ENCODE results near the gene KIF19. TPM values are rescaled to one million over a fixed set of nuclear protein-coding genes. Genes with fewer than 3 reads are reported as not detected.

Gene KIF19
- total and polyA plus RNA-seq, 2 donors (not counting 1 experiment from before 2014, with no cell fraction given): not detected

DNA sequence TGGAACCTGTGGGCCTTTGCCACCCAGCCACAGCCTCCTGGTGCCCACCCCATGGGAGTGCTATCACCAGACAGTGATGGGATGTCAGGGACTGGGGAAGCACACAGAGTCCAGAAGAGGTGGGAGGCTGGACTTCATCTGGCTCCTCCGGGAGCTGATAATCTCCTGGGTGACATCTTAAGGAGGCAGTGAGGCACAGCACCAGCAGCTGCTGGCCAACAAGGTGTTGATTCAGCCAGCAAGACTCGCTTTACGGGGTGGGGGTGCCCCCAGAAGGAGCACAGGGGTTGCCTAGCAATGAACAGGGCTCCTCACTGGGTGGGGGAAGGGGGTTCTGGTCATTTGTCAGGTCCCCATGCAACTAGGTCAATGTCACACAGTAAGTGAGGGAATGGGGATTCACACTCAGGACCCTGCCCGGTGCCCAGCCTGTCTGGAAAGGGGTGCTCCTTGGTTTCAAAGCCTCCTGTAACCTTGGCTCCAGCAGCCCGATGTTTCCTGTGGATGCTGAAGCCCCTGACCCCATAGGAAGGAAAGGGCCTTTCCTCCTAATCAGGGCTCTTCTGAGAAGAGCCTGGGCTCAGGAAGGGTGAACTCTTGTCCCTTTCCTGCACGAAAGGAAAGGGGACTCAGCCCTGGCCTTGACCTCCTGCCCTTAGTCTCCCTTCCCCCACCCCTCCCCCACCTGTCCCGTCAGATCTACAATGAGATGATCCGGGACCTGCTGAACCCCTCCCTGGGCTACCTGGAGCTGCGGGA is 17.7 kb downstream of the KIF19 start:
- H3K9me3 Mint-ChIP-seq (ENCODE audit: insufficient read depth): no peaks in the 10 kb centered on the region

DNA sequence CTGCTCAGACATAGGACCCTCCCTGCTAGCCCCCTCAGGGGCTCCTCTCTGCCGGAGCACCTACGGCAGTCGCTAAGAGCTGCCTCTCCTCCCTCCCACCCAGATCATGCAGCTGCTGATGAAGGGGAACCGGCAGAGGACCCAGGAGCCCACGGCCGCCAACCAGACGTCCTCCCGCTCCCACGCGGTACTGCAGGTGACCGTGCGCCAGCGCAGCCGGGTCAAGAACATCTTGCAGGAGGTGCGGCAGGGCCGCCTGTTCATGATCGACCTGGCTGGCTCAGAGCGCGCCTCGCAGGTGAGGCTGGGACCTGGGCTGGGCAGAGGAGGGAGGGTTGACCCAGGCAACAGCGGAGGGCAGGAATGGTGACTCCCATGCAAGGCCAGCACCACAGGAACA is 18.6 kb downstream of the KIF19 start:
- H3K9me3 ChIP-seq (ENCODE audit: control extremely low read depth in 1 of 3, control insufficient read depth in 2 of 3, insufficient read depth in 1 of 3, low read length in 2 of 3): no peaks in the 10 kb centered on the region
- H3K79me2 ChIP-seq (ENCODE audit: control insufficient read depth, insufficient read depth, low read length): no peaks in the 10 kb centered on the region
- no peak for TF ChIP-seq EZH2 (IDR thresholded peaks at IDR 0.05; ENCODE audit: borderline replicate concordance, insufficient read depth, low read depth, low read length, poor library complexity, severe bottlenecking)
- Mint-ChIP-seq H3K4me1 (no peaks in the 10 kb centered on the region), H3K9me3 (ENCODE audit: insufficient read depth) (no peaks in the 10 kb centered on the region), H3K27ac (no peak overlapping the region), H3K4me3 (no peak overlapping the region), H3K27me3 (peaks cover 19% of the 10 kb centered on the region)
- H3K4me2 ChIP-seq (replicated peaks; ENCODE audit: low read depth, low read length, poor library complexity, severe bottlenecking): no peak overlapping the region
- ATAC-seq (ENCODE audit: low read depth) (no peak), DNase-seq (no peak)
- no peak overlapping the region for H3K9ac ChIP-seq (ENCODE audit: low read length)
- no peak overlapping the region for H3K27ac ChIP-seq (ENCODE audit: low read length in 2 of 2)
- no peaks in the 10 kb centered on the region for H3K36me3 ChIP-seq (replicated peaks in 1 of 2; ENCODE audit: control extremely low read depth in 1 of 2, control insufficient read depth in 1 of 2, extremely low read depth in 1 of 2, insufficient read depth in 2 of 2, low read length in 1 of 2)
- H4K20me1 ChIP-seq (ENCODE audit: control insufficient read depth, insufficient read depth, low read length, poor library complexity, severe bottlenecking): no peaks in the 10 kb centered on the region
- H3K27me3 ChIP-seq (replicated peaks in 1 of 4; ENCODE audit: control extremely low read depth in 1 of 4, control insufficient read depth in 3 of 4, insufficient read depth in 4 of 4, low read length in 3 of 4): no peaks in the 10 kb centered on the region
- intact Hi-C loops (cut with micrococcal nuclease): no loop called here
- no peak overlapping the region for H2AFZ ChIP-seq (ENCODE audit: insufficient read depth, low read depth, low read length, poor library complexity, severe bottlenecking)
- WGBS (ENCODE audit: insufficient coverage): 97% methylated on average over 21 of the region's 21 CpGs
- H3K4me3 ChIP-seq (ENCODE audit: control extremely low read depth in 1 of 5, extremely low read depth in 1 of 5, insufficient read depth in 1 of 5, low read depth in 2 of 5, low read length in 4 of 5): no peak overlapping the region
- no peaks in the 10 kb centered on the region for H3K4me1 ChIP-seq (ENCODE audit: control insufficient read depth in 2 of 2, insufficient read depth in 2 of 2, low read length in 2 of 2)
- CTCF ChIA-PET: no interaction called here
- POLR2A ChIA-PET: no interaction called here

More for the DNA sequence above, 17.7 kb downstream of the KIF19 start:
- Histone ChIP-seq H3K4me3 (ENCODE audit: control extremely low read depth in 1 of 5, extremely low read depth in 1 of 5, insufficient read depth in 1 of 5, low read depth in 2 of 5, low read length in 4 of 5) (no peak overlapping the region), H2AFZ (ENCODE audit: insufficient read depth, low read depth, low read length, poor library complexity, severe bottlenecking) (no peak overlapping the region), H4K20me1 (ENCODE audit: control insufficient read depth, insufficient read depth, low read length, poor library complexity, severe bottlenecking) (no peaks in the 10 kb centered on the region), H3K27me3 (replicated peaks in 1 of 4; ENCODE audit: control extremely low read depth in 1 of 4, control insufficient read depth in 3 of 4, insufficient read depth in 4 of 4, low read length in 3 of 4) (no peaks in the 10 kb centered on the region), H3K9ac (ENCODE audit: low read length) (no peak overlapping the region), H3K4me1 (ENCODE audit: control insufficient read depth in 2 of 2, insufficient read depth in 2 of 2, low read length in 2 of 2) (no peaks in the 10 kb centered on the region), H3K9me3 (ENCODE audit: control extremely low read depth in 1 of 3, control insufficient read depth in 2 of 3, insufficient read depth in 1 of 3, low read length in 2 of 3) (no peaks in the 10 kb centered on the region), H3K79me2 (ENCODE audit: control insufficient read depth, insufficient read depth, low read length) (no peaks in the 10 kb centered on the region), H3K36me3 (replicated peaks in 1 of 2; ENCODE audit: control extremely low read depth in 1 of 2, control insufficient read depth in 1 of 2, extremely low read depth in 1 of 2, insufficient read depth in 2 of 2, low read length in 1 of 2) (no peaks in the 10 kb centered on the region), H3K4me2 (replicated peaks; ENCODE audit: low read depth, low read length, poor library complexity, severe bottlenecking) (no peak overlapping the region), H3K27ac (ENCODE audit: low read length in 2 of 2) (no peak overlapping the region)
- Mint-ChIP-seq H3K4me3 (no peak overlapping the region), H3K4me1 (no peaks in the 10 kb centered on the region), H3K27ac (no peak overlapping the region), H3K27me3 (peaks cover 16% of the 10 kb centered on the region)
- ATAC-seq (ENCODE audit: low read depth): no peak
- ChIA-PET POLR2A (no interaction called here), CTCF (no interaction called here)
- TF ChIP-seq, protein P1, sequence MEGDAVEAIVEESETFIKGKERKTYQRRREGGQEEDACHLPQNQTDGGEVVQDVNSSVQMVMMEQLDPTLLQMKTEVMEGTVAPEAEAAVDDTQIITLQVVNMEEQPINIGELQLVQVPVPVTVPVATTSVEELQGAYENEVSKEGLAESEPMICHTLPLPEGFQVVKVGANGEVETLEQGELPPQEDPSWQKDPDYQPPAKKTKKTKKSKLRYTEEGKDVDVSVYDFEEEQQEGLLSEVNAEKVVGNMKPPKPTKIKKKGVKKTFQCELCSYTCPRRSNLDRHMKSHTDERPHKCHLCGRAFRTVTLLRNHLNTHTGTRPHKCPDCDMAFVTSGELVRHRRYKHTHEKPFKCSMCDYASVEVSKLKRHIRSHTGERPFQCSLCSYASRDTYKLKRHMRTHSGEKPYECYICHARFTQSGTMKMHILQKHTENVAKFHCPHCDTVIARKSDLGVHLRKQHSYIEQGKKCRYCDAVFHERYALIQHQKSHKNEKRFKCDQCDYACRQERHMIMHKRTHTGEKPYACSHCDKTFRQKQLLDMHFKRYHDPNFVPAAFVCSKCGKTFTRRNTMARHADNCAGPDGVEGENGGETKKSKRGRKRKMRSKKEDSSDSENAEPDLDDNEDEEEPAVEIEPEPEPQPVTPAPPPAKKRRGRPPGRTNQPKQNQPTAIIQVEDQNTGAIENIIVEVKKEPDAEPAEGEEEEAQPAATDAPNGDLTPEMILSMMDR (IDR thresholded peaks at IDR 0.05): no peak
- no peak for TF ChIP-seq EZH2 (IDR thresholded peaks at IDR 0.05; ENCODE audit: borderline replicate concordance, insufficient read depth, low read depth, low read length, poor library complexity, severe bottlenecking)
- no peak for DNase-seq
- 84% methylated on average over 6 of the region's 9 CpGs for WGBS (ENCODE audit: insufficient coverage)
- intact Hi-C loops (cut with micrococcal nuclease): no loop called here

All from B cell (primary cell).